HepG2 (cell line): ENCODE measurements around the gene VPS54. TPM values are rescaled to one million over a fixed set of nuclear protein-coding genes. Genes with fewer than 3 reads are reported as not detected.

ENCODE experiments used
- FOXK2 ChIP-seq: fragments of 450-650 bp; IDR thresholded peaks from 2 replicates; pipeline ENCODE4 v1.6.1; 2016
- ISX ChIP-seq: sonication (generic); formaldehyde crosslinking; conservative IDR thresholded peaks from 2 replicates; pipeline ENCODE4 v1.5.0; 2020; ENCODE audit warnings: missing genetic modification reagents
- MIXL1 ChIP-seq: IDR thresholded peaks from 2 replicates; pipeline ENCODE4 v1.6.1; 2016
- MXD1 ChIP-seq: sonication (generic); formaldehyde crosslinking; IDR thresholded peaks from 2 replicates; pipeline ENCODE4 v1.4.0; 2020; ENCODE audit warnings: mild to moderate bottlenecking, missing genetic modification reagents
- NFIB ChIP-seq: sonication (generic); formaldehyde crosslinking; IDR thresholded peaks from 2 replicates; pipeline ENCODE4 v1.9.0; 2021; ENCODE audit warnings: missing genetic modification reagents, mild to moderate bottlenecking, borderline replicate concordance
- NONO ChIP-seq, 2 experiments: fragments of 450-650 bp in 1 of 2; sonication (generic) in 1 of 2; formaldehyde crosslinking in 1 of 2; IDR thresholded peaks in 1 of 2; conservative IDR thresholded peaks in 1 of 2; 2 replicates each; pipeline versions ENCODE4 v1.6.1 to v1.8.0; 2017 to 2022; ENCODE audit warnings: mild to moderate bottlenecking in 1 of 2, missing genetic modification reagents in 1 of 2, moderate library complexity in 1 of 2
- RBFOX2 ChIP-seq: fragments of 200-400 bp; formaldehyde crosslinking; IDR thresholded peaks from 2 replicates; pipeline ENCODE4 v1.6.1; 2017; ENCODE audit warnings: low read depth, mild to moderate bottlenecking, low read length
- RCOR2 ChIP-seq: IDR thresholded peaks from 2 replicates; pipeline ENCODE4 v1.6.1; 2016; ENCODE audit warnings: missing biosample characterization, missing genetic modification reagents
- SMARCC2 ChIP-seq: fragments of 450-650 bp; IDR thresholded peaks from 2 replicates; pipeline ENCODE4 v1.6.1; 2017; ENCODE audit warnings: antibody characterized with exemption, mild to moderate bottlenecking
- ZBTB38 ChIP-seq: sonication (generic); formaldehyde crosslinking; IDR thresholded peaks from 2 replicates; pipeline ENCODE4 v1.5.1; 2020; ENCODE audit warnings: mild to moderate bottlenecking, missing genetic modification reagents
- ZFP1 ChIP-seq: IDR thresholded peaks from 2 replicates; pipeline ENCODE4 v1.6.1; 2016
- ZNF138 ChIP-seq: sonication (generic); formaldehyde crosslinking; IDR thresholded peaks from 2 replicates; pipeline ENCODE4 v1.5.0; 2020; ENCODE audit warnings: mild to moderate bottlenecking, low read depth, missing genetic modification reagents
- ZNF160 ChIP-seq: sonication (generic); formaldehyde crosslinking; IDR thresholded peaks from 2 replicates; pipeline ENCODE4 v1.8.0; 2022; ENCODE audit warnings: mild to moderate bottlenecking, inconsistent platforms, missing genetic modification reagents
- ZNF275 ChIP-seq: sonication (generic); formaldehyde crosslinking; IDR thresholded peaks from 2 replicates; pipeline ENCODE4 v1.8.0; 2022; ENCODE audit warnings: missing genetic modification reagents, mild to moderate bottlenecking, inconsistent platforms, borderline replicate concordance
- ZNF646 ChIP-seq: sonication (generic); formaldehyde crosslinking; IDR thresholded peaks from 2 replicates; pipeline ENCODE4 v1.9.0; 2021; ENCODE audit warnings: mild to moderate bottlenecking, missing genetic modification reagents
- polyA plus RNA-seq, 8 experiments: library from polyadenylated mRNA; depleted of rRNA in 3 of 8; stranded (reverse) in 7 of 8; unstranded in 1 of 8; fragments of >200 nt; fragmentation: Illumina TruSeq in 4 of 8; extraction: Trizol in 4 of 8; gene quantifications; 2 replicates each; pipeline versions ENCODE4 v1.2.1 to v1.2.3, GENCODE V29; 2011 to 2016; ENCODE audit warnings: low read depth in 4 of 8, missing spikeins in 1 of 8, mixed read lengths in 1 of 8; ENCODE audit not compliant: insufficient read depth in 1 of 8
- total RNA-seq, 5 experiments: library from RNA; depleted of rRNA; stranded (reverse); fragments of >200 nt; fragmentation: Illumina TruSeq; extraction: Trizol; gene quantifications; 2 replicates each; pipeline ENCODE4 v1.2.3, GENCODE V29; 2016; ENCODE audit warnings: low read depth in 1 of 5

The VPS54 gene
- total and polyA plus RNA-seq, 2 of the 13 experiments (the other 11 are each of a cell fraction or from before 2014, with no cell fraction given) = 64.7 to 77.5 TPM

GRCh38 chr2:63981702-63982103 lies 37.5 kb downstream of the VPS54 start (continued):
- TF ChIP-seq ZNF646 (CRISPR knock-in tag) (no peak), RCOR2 (CRISPR knock-in tag) (peak; percentile 80; the same call in 1 of the 2 replicates), ZNF160 (CRISPR knock-in tag) (no peak), FOXK2 (peak; percentile 71), SMARCC2 (peak; percentile 57; the same call in 1 of the 2 replicates), RBFOX2 (no peak), NFIB (no peak), ISX (CRISPR knock-in tag) (no peak), ZFP1 (CRISPR knock-in tag) (peak; percentile 60; the same call in 1 of the 2 replicates), ZNF138 (no peak), ZBTB38 (CRISPR knock-in tag) (no peak), ZNF275 (CRISPR knock-in tag) (no peak), MXD1 (CRISPR knock-in tag) (no peak), NONO (IDR thresholded peaks at IDR 0.05) (no peak), NONO (CRISPR knock-in tag; conservative IDR thresholded peaks at IDR 0.05) (no peak), MIXL1 (CRISPR knock-in tag) (peak; percentile 76)
- TF ChIP-seq, all 625 proteins: peak for 90
